Panc1 (cell line): Measurements from ENCODE around the gene SLC17A7. TPM values are rescaled to one million over a fixed set of nuclear protein-coding genes. Genes with fewer than 3 reads are reported as not detected.

Experiments
- ATAC-seq: fragments of 200-7000 bp; cut with Tn5 transposase; 2 replicates; pipeline ENCODE4 v1.9.1; 2020; ENCODE audit warnings: mild to moderate bottlenecking, moderate library complexity
- BruUV-seq: library from RNA; stranded (reverse); fragments of 400-500 nt; replicated peaks from 2 replicates; lab custom pipeline; 2021; lab: Mats Ljungman, UMichigan
- CTCF ChIA-PET: fragments of 300-600 bp; sonication (Branson Sonifier 250); formaldehyde crosslinking; loops from one replicate; lab custom pipeline; 2022; ENCODE audit warnings: antibody characterized with exemption; lab: Charles Lee
- POLR2A ChIA-PET: fragments of 300-600 bp; sonication (Branson Sonifier 250); formaldehyde crosslinking; loops from one replicate; lab custom pipeline; 2022; ENCODE audit warnings: antibody characterized with exemption; lab: Charles Lee
- DNase-seq: peaks from one replicate; pipeline ENCODE4 v3.0.0-alpha.2; 2010; ENCODE audit warnings: low read depth, low spot score
- H3K27ac ChIP-seq: 2 replicates; pipeline ENCODE4 v1.5.1; 2011; ENCODE audit warnings: mild to moderate bottlenecking, low read length, inconsistent platforms
- H3K27me3 ChIP-seq: fragments of 200-500 bp; sonication (Bioruptor generic); 2 replicates; pipeline ENCODE4 v1.6.0; 2014; ENCODE audit warnings: low read length, inconsistent platforms; ENCODE audit not compliant: control insufficient read depth, insufficient read depth
- H3K36me3 ChIP-seq: fragments of 200-500 bp; sonication (Bioruptor generic); 2 replicates; pipeline ENCODE4 v1.5.1; 2014; ENCODE audit warnings: inconsistent platforms, mild to moderate bottlenecking, low read length, moderate library complexity; ENCODE audit not compliant: control insufficient read depth, insufficient read depth
- H3K4me1 ChIP-seq: 2 replicates; pipeline ENCODE4 v1.5.1; 2011; ENCODE audit warnings: inconsistent platforms, mild to moderate bottlenecking, low read length, moderate library complexity; ENCODE audit not compliant: control insufficient read depth, insufficient read depth
- H3K4me3 ChIP-seq, 2 experiments: 2 replicates each; pipeline ENCODE4 v1.5.1; 2011 to 2012; ENCODE audit warnings: low read depth in 2 of 2, low read length in 2 of 2, mild to moderate bottlenecking in 2 of 2, inconsistent platforms in 1 of 2, moderate library complexity in 1 of 2
- H3K9me3 ChIP-seq: fragments of 200-500 bp; sonication (Bioruptor generic); 2 replicates; pipeline ENCODE4 v1.5.1; 2014; ENCODE audit warnings: low read depth, mild to moderate bottlenecking, inconsistent platforms, low read length, moderate library complexity; ENCODE audit not compliant: control insufficient read depth, insufficient read depth
- CTCF ChIP-seq: fragments of 450-650 bp; IDR thresholded peaks from 2 replicates; pipeline ENCODE4 v1.5.1; 2017; ENCODE audit warnings: mild to moderate bottlenecking
- POLR2AphosphoS5 ChIP-seq: IDR thresholded peaks from 2 replicates; pipeline ENCODE4 v1.6.1; 2012; ENCODE audit warnings: mild to moderate bottlenecking, low read depth, low read length, moderate library complexity
- REST ChIP-seq, 2 experiments: IDR thresholded peaks; 2 replicates each; pipeline ENCODE4 v1.6.1; 2011 to 2012; ENCODE audit warnings: low read depth in 2 of 2, control low read depth in 1 of 2, low read length in 1 of 2, mild to moderate bottlenecking in 1 of 2, moderate library complexity in 1 of 2; ENCODE audit not compliant: insufficient read depth in 1 of 2
- SIN3A ChIP-seq: IDR thresholded peaks from 2 replicates; pipeline ENCODE4 v1.6.1; 2012; ENCODE audit warnings: low read depth, mild to moderate bottlenecking, low read length, moderate library complexity, borderline replicate concordance; ENCODE audit not compliant: insufficient read depth
- TCF7L2 ChIP-seq: IDR thresholded peaks from 2 replicates; pipeline ENCODE4 v1.6.1; 2011; ENCODE audit warnings: mild to moderate bottlenecking, low read depth, low read length, inconsistent platforms
- in situ Hi-C: cut with HindIII; loops from 2 replicates; pipeline ENCODE4 v1.10.0; 2016; ENCODE audit warnings: low sequenced_read_pairs, low pct_unique_long_range_greater_than_20kb
- intact Hi-C: fragments of 100-400 bp; cut with micrococcal nuclease; formaldehyde crosslinking; loops from one replicate; pipeline ENCODE4 v1.10.0; 2022; ENCODE audit not compliant: unreplicated experiment
- total RNA-seq: library from RNA; stranded (reverse); gene quantifications from one replicate; pipeline ENCODE4 v1.2.1, GENCODE V29; 2021; ENCODE audit not compliant: unreplicated experiment

Gene SLC17A7
- total RNA-seq, 1 experiment from 2014 or later: 1.2 TPM

GRCh38 chr19:49475995-49476880 lies 34.9 kb upstream of the SLC17A7 start:
- CTCF ChIA-PET: no interaction called here
- intact Hi-C loops (no loop called here), in situ Hi-C loops (no loop called here)
- DNase-seq (no peak), ATAC-seq (peak; percentile 71)
- H3K36me3 ChIP-seq: no peaks in the 10 kb centered on the region
- H3K4me1 ChIP-seq: no peaks in the 10 kb centered on the region
- H3K4me3 ChIP-seq: no peak overlapping the region
- TF ChIP-seq SIN3A (no peak), CTCF (peak; percentile 75), TCF7L2 (no peak)
- no peak overlapping the region for H3K27ac ChIP-seq
- no TSS peak for BruUV-seq
- H3K27me3 ChIP-seq: no peaks in the 10 kb centered on the region
- POLR2A ChIA-PET: no interaction called here
- H3K9me3 ChIP-seq: no peaks in the 10 kb centered on the region

GRCh38 chr19:49475191-49475917 lies 34.0 kb upstream of the SLC17A7 start:
- Histone ChIP-seq H3K27ac (no peak overlapping the region), H3K9me3 (no peaks in the 10 kb centered on the region), H3K36me3 (no peaks in the 10 kb centered on the region), H3K4me1 (no peaks in the 10 kb centered on the region), H3K27me3 (no peaks in the 10 kb centered on the region), H3K4me3 (no peak overlapping the region)
- no TSS peak for BruUV-seq
- in situ Hi-C loops: no loop called here
- ChIA-PET POLR2A (no interaction called here), CTCF (interaction anchor here (0.7 kb wide), 1 partner anchor 8 kb away, joined by 11 read pairs; no protein-coding TSS in a partner anchor)
- no peak for TF ChIP-seq TCF7L2
- no peak for TF ChIP-seq REST (IDR thresholded peaks at IDR 0.05; ENCODE audit: insufficient read depth in 1 of 2, low read depth in 2 of 2, low read length in 1 of 2)
- no peak for TF ChIP-seq POLR2AphosphoS5
- no peak for TF ChIP-seq SIN3A
- TF ChIP-seq CTCF: no peak
- DNase-seq (no peak), ATAC-seq (no peak)
- intact Hi-C loops: no loop called here
